ENCODE results near the gene DPF3.

DPF3 gene

GRCh38 chr14:72839753-72840607, 53.9 kb downstream of the DPF3 start:
- DNase-seq (ENCODE audit: low read depth in 2 of 2) = no peak

GRCh38 chr14:72839351-72839750, 54.5 kb downstream of the DPF3 start:
- no peak for DNase-seq (ENCODE audit: low read depth in 2 of 2)

GRCh38 chr14:72836085-72836484, 57.8 kb downstream of the DPF3 start:
- DNase-seq (ENCODE audit: low read depth in 2 of 2) = no peak

- DNase-seq (ENCODE audit: low read depth in 2 of 2) = no peak
Observed at GRCh38 chr14:72833174-72833573, 60.7 kb downstream of the DPF3 start.

GRCh38 chr14:72830786-72831594, 62.9 kb downstream of the DPF3 start:
- no peak for DNase-seq (ENCODE audit: low read depth in 2 of 2)

GRCh38 chr14:72830356-72830755, 63.5 kb downstream of the DPF3 start:
- DNase-seq (ENCODE audit: low read depth in 2 of 2) = no peak

- no peak for DNase-seq (ENCODE audit: low read depth in 2 of 2)
Observed at GRCh38 chr14:72828604-72829003, 65.3 kb downstream of the DPF3 start.

GRCh38 chr14:72826039-72826438, 67.9 kb downstream of the DPF3 start:
- DNase-seq (ENCODE audit: low read depth in 2 of 2) = no peak

GRCh38 chr14:72825486-72825885, 68.4 kb downstream of the DPF3 start:
- DNase-seq (ENCODE audit: low read depth in 2 of 2) = no peak

GRCh38 chr14:72824051-72824450, 69.8 kb downstream of the DPF3 start:
- DNase-seq (ENCODE audit: low read depth in 2 of 2) = no peak

GRCh38 chr14:72822946-72823611, 70.8 kb downstream of the DPF3 start:
- DNase-seq (ENCODE audit: low read depth in 2 of 2) = no peak

- no peak for DNase-seq (ENCODE audit: low read depth in 2 of 2)
Observed at GRCh38 chr14:72818998-72819397, 74.9 kb downstream of the DPF3 start.

GRCh38 chr14:72816287-72816686, 77.6 kb downstream of the DPF3 start:
- DNase-seq (ENCODE audit: low read depth in 2 of 2) = no peak

- DNase-seq (ENCODE audit: low read depth in 2 of 2) = no peak
Observed at GRCh38 chr14:72815430-72815829, 78.5 kb downstream of the DPF3 start.

- DNase-seq (ENCODE audit: low read depth in 2 of 2) = no peak
Observed at GRCh38 chr14:72812292-72812851, 81.5 kb downstream of the DPF3 start.

GRCh38 chr14:72810201-72810600, 83.7 kb downstream of the DPF3 start:
- DNase-seq (ENCODE audit: low read depth in 2 of 2) = peak; percentile 26 to 48

GRCh38 chr14:72809063-72809462, 84.8 kb downstream of the DPF3 start:
- no peak for DNase-seq (ENCODE audit: low read depth in 2 of 2)

- DNase-seq (ENCODE audit: low read depth in 2 of 2) = no peak
Observed at GRCh38 chr14:72808564-72808963, 85.3 kb downstream of the DPF3 start.

GRCh38 chr14:72802588-72802946, 91.3 kb downstream of the DPF3 start:
- no peak for DNase-seq (ENCODE audit: low read depth in 2 of 2)

- no peak for DNase-seq (ENCODE audit: low read depth in 2 of 2)
Observed at GRCh38 chr14:72801836-72802587, 91.9 kb downstream of the DPF3 start.

GRCh38 chr14:72801381-72801812, 92.5 kb downstream of the DPF3 start:
- DNase-seq (ENCODE audit: low read depth in 2 of 2) = no peak

All from stimulated activated CD4-positive, alpha-beta T cell treated with anti-CD3 and anti-CD28 coated beads, Interleukin-15, amount 100 ng/mL, for 48 hours (primary cell).